NCI-H82 (cell line): ENCODE results near the gene NAA50.

Experiments
- DNase-seq: peaks from one replicate; lab custom pipeline; 2025; lab: John Stamatoyannopoulos, UW

The NAA50 gene

DNA sequence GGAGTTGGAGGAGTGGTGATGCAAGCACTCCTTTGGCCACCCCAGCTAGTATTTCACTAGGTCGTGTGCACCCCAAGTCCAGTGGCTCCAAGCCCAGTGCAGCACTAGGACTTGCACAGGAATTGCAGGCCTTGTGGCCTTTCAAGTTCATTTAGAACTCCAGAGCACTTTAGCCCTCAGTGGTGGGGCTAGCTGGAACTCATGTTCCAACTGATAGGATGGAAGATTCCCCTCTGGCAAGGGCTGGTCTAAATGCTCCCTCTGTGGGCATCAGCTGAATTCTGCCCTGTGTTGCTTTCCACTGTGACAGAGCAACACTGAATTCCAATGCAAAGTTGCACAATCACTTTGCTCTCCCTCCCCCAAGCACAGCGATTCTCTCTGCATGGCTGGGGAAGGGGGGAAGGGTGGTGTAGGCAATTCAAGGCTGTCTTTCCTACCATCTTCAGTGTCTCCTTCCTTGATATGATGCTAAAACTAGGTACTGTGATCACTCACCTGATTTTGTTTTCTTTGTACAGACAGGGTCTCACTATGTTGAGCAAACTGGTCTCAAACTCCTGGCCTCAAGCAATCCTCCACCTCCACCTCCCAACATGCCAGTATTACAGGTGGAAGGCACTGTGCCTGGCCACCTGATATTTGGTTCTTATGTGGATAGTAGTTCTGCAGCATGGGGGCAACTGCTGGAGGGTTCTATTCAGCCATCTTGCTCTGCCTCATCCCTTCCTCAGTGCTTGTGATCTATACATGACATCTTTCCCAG, 59.9 kb downstream of the NAA50 start:
- DNase-seq = no peak

DNA sequence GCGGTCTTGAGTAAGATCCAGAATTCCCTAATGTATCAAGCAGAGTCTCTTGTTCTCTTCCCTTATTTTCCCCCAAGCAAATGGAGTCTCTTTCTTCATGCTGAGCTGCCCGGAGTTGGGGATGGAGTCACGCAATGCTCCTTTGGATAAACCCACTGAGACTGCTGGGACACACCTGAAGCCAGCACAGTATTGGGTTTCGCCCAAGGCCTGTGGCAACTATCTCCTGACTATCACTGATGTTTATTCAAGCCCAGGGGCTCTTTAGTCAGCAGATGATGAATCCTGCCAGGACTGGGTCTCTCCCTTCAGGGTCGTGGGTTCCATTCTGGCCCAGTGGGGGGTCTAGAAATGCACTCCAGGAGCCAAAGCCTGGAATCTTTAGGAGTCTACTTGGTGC, 60.9 kb downstream of the NAA50 start:
- DNase-seq = no peak

DNA sequence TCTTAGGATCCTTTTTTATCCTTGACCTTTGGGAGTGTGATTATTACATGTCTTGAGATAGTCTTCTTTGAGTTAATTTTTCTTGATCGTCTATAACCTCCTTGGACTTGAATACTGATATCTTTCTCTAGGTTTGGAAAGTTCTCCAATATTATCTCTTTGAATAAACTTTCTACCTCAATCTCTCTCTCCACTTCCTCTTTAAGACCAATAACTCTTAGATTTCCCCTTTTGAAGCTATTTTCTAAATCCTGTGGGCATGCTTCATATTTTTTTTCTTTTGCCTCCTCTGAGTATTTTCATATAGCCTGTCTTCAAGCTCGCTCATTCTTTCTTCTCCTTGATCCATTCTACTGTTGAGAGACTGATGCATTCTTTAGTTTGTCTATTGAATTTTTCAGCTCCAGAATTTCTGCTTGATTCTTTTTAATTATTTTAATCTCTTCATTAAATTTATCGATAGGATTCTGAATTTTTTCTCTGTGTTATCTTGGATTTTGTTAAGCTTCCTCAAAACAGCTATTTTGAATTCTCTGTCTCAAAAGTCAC, 61.7 kb downstream of the NAA50 start:
- no peak for DNase-seq

DNA sequence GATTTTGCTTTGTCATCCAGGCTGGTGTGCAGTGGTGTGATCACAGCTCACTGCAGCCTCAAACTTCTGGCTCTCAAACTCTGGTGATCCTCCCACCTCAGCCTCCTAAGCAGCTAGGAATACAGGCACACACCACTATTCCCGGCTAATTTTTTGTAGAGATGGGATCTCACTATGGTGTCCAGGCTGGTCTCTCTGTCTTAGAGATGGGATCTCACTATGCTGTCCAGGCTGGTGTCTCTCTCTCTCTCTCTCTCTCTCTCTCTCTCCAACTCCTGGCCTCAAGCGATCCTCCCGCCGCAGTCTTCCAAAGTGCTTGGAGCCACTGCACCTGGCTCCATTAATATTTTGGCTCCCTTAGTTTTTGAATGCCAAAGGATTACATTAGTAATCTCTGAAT, 67.3 kb downstream of the NAA50 start:
- DNase-seq = no peak

DNA sequence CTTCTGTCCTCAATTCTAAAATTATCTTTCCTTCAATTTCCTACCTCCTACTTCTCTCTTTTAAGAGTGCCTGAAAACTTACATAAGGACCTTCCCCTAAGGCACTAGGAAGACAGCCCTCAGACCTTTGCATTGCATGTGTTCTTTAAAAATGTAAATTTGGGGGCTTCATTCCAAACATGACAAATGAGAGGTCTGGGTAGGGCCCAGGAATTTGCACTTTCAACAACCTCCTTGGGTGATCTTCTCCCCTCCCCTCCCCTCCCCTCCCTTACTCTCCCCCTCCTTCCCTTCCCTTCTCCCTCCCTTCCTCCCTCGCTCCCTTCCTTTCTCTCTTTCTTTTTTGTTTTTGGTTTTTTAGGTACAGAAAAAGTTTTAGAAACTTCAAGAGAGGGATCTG, 68.3 kb downstream of the NAA50 start:
- DNase-seq = no peak

DNA sequence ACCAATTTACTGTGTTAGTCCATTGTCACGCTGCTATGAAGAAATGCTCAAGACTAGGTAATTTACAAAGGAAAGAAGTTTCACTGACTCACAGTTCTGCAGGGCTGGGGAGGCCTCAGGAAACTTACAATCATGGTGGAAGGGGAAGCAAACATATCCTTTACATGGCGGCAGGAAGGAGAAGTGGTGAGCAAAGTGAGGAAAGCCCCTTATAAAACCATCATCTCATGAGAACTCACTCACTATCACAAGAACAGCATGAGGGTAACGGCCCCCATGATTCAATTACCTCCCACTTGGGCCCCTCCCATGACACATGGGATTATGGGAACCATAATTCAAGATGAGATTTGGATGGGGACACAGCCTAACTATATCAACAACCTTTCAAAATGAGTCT, 69.8 kb downstream of the NAA50 start:
- DNase-seq = no peak

DNA sequence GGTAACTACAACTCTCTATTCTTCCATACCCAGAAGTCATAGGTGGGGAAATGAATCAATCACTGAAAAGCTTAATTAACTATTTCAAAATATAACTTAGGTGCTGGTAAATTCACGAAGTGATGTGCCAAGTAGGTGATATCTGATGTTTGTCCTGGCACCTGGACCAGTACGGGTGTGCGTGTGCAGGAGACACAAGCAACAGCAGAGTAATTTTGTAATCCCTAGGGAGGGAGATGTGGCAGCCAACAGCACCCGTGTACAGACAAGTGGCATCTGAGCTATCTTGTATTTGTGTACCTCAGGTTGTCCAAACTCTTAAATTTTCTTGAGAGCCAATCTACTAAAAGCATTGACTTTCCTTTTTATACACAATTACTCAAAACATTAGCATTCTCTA, 72.5 kb downstream of the NAA50 start:
- DNase-seq = no peak

DNA sequence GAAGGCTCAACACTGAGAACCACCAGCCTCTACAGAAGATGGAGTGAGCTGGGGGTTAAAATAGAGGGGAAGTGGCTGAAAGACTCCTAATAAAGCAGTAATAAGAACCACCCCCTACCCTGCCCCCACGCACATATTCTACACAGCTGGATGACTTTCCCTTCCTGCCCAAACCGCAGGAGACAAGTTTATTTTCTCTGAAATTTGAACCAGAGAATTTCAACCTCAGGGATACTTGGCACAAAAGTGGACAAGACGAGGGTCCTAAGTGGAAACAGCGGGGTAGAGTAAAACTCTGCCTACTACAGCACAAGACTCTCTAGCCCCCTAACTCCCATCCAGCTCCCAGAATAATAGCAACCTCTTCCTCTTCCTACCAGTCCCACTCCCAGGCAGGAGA, 78.0 kb downstream of the NAA50 start:
- DNase-seq = no peak
